GM18519 (cell line): Measurements from ENCODE around the gene HS2ST1.
"Not testable (repeated sequence)": the region's sequence is repeated elsewhere in the genome, so short reads cannot be mapped to it uniquely, and the experiment has no call there.

Source experiments
- ATAC-seq: cut with Tn5 transposase; IDR thresholded peaks from one replicate; pipeline ENCODE4 v1.9.1; 2021; ENCODE audit warnings: mild to moderate bottlenecking, moderate library complexity; ENCODE audit not compliant: unreplicated experiment, low FRiP score

HS2ST1 gene

DNA sequence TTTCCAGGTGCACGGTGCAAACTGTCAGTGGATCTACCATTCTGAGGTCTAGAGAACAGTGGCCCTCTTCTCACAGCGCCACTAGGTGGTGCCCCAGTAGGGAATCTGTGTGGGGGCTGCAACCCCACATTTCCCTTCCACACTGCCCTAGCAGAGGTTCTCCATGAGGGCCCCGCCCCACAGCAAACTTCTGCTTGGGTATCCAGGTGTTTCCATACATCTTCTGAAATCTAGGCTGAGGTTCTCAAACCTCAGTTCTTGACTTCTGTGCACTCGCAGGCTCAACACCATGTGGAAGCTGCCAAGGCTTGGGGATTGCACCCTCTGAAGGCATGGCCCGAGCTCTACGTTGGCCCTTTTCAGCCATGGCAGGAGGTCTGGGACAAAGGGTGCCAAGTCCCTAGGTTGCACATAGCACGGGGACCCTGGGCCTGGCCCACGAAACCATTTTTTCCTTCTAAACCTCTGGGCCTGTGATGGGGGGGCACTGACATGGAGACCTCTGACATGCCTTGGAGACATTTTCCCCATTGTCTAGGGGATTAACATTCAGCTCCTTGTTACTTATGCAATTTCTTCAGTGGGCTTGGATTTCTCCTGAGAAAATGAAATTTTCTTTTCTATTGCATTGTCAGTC is 10.0 kb downstream of the HS2ST1 start:
- no peak for ATAC-seq

DNA sequence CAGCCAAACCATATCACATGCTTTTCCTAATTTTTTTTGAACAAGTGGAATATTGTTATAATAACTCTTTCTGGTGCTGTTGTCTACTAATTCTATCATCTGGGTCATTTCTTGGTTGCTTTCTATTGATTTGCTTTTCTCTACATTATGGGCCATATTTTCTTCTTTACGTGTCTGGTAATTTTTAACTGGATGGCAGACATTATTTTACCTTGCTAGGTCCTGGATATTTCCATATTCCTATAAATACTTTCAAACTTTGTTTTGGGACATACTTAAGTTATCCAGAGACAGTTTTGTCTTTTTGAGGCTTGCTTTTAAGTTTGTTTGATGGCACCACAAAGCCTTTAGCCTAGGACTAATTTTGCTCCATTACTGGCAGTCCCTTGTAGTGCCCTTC is 11.3 kb downstream of the HS2ST1 start:
- ATAC-seq: no peak

DNA sequence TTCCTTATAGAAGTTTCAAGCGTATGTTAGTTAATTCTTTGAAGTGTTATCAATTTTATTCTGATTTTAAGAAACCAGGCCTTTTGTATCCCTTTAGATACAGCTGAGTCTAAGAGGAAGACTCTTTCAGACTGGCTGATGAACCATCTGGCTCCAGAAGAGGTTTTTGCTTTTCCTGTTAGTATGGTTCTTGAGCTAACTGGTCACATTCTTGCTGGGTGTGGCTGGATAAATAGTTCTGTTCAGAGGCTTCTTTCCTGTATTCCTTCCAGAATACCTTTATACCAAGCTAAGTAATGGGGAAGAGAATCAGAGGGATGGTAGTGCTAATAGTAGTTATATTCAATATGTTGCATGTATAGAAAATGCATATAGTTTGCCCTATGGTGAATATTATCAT is 12.4 kb downstream of the HS2ST1 start:
- ATAC-seq: no peak

DNA sequence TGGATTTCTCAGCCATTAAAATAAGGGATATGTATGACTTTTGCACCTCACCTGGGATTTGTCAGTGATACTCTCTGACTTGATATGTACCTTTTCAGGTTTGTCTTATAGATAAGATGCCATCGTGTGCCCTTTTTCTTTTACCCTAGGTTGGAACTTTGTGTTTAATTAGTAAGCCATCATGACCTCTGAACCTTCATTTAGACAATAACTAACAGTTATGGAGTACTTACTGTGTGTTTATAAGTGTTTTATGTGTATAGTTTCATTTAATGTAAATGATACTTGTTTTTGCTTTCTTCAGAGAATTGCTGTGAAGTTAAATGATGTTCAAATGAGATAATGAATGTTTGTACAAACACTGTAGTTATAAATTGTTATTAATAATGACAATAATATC is 14.4 kb downstream of the HS2ST1 start:
- ATAC-seq: no peak

DNA sequence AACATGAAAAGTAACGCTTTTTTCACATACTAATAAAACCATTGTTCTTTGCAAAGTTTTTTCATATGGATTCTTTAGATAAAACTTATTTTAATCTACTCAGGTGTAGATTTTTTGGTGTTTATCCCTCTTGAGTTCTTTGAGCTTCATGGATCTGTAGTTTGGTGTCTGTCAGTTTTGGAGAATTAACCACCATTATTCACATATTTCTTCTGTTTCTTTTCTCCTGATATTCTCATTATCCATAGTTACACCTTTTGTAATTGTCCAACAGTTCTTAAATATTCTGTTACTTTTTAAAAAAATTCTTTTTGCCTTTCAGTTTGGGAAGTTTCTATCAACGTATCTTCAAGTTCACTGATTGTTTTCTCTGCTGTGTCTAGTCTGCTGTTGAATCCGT is 18.6 kb downstream of the HS2ST1 start:
- no peak for ATAC-seq

DNA sequence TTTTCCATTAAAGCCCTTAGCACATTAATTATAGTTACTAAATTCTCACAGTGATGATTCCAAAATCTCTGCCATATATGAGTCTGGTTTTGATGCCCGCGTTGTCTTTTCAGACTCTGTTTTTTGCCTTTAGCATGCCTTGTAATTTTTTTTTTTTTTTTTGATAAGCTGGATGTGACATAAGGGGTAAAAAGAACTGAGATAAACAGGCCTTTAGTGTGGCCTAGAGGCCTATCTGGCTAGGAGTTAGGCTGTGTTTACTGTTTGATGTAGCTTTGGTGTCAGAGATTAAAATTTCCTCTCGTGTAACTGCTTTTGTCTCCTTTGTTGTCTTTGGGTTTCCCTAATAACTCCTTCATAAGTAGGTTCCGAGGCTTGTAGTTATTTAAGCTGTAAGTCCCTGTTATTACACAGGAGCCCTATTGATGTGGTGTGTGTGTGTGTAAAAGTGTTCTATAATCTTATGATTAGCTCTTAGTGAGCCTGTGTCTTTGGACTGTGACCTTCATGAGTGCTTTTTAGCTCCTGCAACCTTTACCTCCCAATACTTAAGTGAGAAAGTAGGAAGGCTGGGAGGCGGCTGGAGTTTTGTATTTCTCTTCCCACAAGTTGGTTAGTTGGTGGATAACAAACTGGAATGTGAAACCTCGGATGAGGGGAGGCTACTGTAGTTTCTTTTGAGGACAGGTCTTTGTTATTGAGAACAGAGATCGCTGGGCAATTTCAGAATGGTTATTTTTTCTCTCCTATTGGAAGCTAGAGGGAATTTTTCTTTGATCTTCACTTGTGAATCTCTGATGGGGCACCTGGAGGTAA is 19.3 kb downstream of the HS2ST1 start:
- no peak for ATAC-seq

DNA sequence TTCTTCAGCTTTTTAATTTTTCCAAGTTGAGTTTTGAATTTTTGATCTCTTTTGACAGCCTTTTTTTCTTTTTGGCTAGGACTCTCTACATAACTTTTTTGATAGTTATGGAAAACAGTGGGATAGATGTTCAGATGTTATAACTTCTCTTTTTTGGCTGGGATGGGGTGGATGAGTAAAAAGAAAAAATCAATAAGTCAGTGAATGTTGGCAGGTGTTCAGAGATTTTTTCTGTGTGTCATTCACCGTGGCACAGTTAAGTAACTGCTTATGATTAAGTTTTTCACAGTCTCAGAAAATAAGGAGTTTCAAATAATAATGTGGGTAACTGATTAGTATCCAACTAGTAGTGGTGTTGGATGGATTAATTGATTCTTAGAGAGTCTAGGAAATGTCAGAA is 24.0 kb downstream of the HS2ST1 start:
- ATAC-seq: no peak

DNA sequence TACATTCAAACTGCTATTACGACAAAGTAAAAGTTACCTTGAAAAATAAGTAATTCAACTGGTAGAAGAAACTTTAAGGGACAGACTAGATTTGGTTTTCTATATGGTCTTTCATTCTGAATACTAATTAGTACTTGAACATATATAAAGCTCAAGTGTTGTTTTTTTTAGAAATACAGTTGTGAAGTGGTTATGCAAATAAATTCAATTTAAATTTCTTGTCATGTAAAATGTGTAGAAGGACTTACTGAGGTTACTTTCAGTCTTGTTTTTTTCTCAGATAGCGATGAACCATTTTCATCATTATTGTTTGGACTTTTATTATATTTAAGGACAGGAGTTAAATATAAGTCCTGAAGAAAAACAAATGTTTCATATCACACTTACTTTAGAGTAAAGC is 24.4 kb downstream of the HS2ST1 start:
- peak; percentile 54 for ATAC-seq

DNA sequence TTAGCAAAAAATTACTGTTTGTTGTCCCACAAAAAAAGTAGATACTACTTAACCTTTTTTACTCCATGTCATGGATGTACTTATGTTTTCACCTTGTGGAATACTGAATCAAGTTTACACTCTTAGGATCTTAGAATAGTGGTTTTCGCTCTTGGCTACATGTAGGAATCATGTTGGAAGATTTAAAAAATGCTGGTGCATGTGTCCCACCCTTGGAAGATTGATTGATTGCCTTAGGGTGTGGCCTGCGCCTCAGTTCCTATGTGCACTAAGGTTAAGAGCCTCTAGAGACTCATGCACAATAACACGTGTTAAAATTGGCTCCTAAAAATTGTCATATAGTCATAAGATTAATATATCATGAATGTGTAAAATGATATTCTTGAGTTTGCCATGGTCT is 25.0 kb downstream of the HS2ST1 start:
- ATAC-seq: no peak

DNA sequence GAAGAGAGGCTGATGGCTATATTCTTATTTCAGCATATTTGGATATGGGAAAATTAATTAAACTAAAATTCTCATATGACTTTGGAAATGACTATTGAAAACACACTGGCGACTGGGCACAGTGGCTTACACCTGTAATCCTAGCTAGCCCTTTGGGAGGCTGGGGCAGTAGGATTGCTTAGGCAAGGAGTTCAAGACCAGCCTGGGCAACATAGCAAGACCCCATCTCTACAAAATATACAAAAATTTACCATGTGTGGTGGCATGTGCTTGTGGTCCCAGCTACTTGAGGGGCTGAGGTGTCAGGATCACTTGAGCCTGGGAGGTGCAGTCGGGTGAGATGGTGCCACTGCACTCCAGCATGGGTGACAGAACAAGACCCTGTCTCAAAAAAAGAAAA is 26.2 kb downstream of the HS2ST1 start:
- no peak for ATAC-seq

DNA sequence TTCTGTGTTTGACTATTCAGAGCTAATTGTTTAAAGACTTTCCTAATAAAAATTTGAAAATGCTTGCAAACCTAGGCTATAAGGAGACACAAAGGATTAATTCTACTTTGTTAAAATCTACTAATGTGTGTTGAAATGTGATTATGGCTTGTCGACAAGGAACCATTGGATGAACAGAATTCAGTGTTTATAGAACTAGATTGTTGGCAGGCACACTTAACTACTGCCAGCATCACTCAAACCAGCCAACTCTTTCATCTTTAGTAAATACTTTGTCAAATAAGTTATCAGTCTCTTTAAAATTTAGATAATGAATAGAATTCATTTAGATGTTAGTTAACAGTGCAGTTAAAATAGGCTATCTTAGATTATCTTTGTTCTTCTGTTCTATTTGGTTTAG is 27.6 kb downstream of the HS2ST1 start:
- ATAC-seq: no peak

DNA sequence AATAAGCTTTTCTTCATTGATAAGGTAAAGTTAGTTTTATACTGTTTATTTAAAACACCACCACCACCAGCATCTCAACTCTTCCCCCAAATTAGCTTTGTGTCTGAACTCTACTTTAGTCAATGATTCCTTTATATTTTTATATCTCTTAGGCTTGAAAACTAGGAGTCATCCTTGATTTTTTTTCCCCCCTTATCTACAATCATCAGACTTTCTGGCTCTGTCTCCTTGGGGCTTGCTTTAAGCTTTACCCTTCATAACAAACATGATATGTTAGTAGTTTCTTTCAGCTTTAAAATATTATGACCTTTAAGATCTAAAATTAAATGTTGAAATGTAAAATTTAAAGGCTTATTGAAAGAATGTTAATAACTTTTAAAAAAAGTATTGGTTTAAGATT is 28.3 kb downstream of the HS2ST1 start:
- no peak for ATAC-seq

DNA sequence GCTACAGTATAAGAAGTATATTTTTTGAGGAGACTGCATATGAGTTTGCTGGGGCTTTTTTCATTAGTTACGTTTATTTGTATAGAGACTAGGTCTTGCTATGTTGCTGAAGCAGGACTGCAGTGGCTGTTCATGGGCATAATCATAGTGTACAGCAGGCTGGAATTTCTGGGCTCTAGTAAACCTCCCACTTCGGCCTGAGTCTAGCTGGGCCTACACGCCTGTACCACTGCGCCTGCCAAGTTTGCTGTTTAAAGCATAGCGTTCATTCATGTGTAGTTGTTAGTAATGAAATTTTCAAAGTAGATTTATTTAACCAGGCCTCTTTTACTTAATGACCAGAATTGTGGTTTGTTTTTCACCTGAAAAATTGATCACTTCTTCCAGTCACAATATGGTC is 33.8 kb downstream of the HS2ST1 start:
- ATAC-seq: no peak

DNA sequence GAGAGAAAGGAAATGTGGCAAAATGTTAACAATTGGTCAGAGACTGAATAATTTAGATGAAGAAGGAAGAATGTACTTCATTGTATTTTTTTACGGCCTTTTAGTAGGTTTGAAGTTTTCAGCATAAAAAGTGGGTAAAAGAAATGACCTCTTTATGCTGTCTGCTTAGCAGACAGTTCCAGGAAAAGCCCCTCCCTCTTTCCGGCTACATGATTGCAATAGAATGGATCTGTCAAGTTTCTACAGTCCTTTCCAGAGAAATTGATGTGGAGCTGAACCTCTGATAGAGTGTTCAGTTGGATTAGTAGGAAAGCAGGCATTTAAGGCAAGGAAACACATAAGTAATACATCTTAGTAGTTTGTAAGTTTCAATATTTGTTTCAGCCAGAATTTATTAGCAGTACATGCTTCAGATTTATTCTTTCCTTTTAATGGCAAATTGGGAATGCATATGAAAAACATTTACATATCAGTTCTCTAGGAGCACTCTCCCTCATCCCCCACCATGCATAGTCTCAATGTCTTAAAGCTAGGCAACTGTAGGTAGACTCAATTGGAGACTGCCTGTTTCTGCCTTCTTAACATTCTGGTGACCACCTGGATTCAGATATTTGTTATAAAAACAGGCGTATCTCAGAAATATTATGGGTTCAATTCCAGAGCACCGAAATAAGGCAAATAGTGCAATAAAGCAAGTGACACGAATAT is 36.4 kb downstream of the HS2ST1 start:
- ATAC-seq: no peak

DNA sequence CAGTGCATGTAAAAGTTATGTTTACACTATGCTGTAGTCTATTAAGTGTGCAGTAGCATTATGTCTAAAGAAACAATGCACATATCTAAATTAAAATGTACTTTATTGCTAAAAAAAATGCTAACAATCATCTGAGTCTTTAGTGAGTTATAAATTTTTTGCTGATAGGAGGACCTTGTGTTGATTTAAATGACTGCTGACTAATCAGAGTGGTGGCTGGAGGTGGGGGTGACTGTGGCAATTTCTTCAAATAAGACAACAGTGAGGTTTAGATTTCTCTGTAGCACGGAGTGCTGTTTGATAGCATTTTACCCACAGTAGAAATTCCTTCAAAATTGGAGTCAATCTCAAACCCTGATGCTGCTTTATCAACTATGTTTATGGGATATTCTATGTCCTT is 37.0 kb downstream of the HS2ST1 start:
- no peak for ATAC-seq

DNA sequence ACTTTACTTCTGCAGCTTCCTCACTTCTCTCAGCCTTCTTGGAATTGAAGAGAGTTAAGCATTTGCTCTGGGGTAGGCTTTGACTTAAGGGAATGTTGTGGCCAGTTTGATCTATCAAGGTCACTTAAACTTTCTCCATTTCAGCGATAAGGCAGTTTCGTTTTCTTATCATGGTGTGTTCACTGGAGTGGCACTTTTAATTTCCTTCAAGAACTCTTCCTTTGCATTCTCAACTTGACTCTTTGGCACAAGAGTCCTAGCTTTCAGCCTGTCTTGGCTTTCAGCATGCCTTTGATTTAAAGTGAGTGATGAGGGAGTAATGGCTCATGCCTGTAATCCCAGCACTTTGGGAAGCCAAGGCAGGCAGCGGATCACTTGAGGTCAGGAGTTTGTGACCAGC is 38.7 kb downstream of the HS2ST1 start:
- no peak for ATAC-seq

DNA sequence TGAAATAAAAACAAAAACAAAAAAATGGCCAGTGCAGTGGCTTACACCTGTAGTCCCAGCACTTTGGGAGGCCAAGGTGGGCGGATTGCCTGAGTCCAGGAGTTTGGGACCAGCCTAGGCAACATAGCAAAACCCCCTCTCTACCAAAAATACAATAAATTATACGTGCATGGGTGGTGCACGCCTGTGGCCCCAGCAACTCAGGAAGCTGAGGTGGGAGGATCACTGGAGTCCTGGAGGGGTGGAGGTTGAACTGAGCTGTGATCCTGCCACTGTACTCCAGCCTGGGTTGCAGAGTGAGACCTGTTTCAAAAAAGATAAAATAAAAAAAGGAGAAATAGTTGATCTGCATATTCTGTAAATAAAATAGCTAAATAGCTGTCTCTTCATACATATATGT is 41.2 kb downstream of the HS2ST1 start:
- no peak for ATAC-seq

DNA sequence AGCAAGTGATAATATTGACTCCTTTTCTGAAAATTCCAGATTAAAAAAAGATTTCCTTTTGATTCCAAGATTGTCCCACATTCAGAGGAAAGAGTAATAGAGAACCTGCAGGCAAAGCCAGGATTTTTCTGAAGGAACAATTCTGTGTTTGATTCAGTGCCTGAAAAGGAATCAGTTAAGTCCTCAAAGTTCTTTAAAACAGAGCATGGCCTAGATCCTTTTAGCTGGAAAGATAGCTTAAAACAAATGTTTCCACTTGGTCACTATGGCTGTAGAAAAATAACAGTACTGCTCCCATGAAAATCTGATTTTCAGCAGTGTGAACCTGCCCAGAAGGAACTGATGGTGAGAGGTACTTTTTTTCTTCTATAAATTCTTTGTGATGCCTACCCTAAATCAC is 41.8 kb downstream of the HS2ST1 start:
- ATAC-seq: no peak

DNA sequence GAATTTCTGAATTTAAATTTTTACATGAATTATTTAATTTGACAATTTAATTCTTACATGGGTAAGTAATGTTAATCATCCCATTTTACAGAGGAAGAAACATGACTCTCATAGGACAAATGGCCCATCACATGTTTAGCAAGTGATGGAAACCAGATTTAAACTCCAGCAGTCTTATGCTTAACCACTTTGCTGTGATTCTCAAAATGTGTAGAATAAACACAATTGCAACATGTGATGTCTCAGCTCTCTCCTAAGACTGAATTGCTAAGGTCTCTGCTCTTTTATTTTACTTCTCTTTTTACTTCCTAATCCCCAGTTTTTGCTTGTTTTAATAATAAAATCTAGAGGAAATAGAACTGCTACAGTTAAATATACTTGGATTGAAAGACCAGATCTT is 42.8 kb downstream of the HS2ST1 start:
- no peak for ATAC-seq

DNA sequence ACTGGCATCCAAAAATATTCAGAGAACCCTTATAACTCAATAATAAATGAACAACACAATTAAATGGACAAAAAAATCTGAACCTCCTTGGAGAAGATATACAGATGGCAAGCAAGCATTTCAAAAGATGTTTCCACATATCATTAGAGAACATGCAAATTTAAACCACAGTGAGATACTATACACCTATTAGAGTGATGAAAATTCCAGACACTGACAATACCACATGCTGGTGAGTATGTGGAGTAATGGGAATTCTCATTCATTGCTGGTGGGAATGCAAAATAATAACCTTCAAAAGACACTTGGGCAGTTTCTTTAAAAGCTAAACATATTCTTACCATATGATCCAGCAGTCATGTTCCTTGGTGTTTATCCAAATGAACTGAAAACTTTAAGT is 46.1 kb downstream of the HS2ST1 start:
- no peak for ATAC-seq

DNA sequence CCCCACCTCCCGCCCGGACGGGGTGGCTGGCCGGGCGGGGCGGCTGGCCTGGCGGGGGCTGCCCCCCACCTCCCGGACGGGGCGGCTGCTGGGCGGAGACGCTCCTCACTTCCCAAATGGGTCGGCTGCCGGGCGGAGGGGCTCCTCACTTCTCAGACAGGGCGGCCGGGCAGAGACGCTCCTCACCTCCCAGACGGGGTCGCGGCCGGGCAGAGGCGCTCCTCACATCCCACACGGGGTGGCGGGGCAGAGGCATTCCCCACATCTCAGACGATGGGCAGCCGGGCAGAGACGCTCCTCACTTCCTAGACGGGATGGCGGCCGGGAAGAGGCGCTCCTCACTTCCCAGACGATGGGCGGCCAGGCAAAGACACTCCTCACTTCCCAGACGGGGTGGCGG is 49.4 kb downstream of the HS2ST1 start:
- ATAC-seq: not testable (repeated sequence)
